Uterine smooth muscle cell (primary cell): ENCODE measurements around the gene F8. TPM values are rescaled to one million over a fixed set of nuclear protein-coding genes. Genes with fewer than 3 reads are reported as not detected.

ENCODE experiments used
- total RNA-seq: library from RNA; depleted of rRNA; stranded (reverse); fragments of >200 nt; gene quantifications from 2 replicates; pipeline ENCODE4 v1.2.3, GENCODE V29; 2014

Gene F8
- 2.1 TPM in 2 replicates for total RNA-seq

GRCh38 chrX:155022585-155022984, at the start of gene F8:
Gene F8 (minus strand): TSS chrX:155022723. CDS start chrX:155022552, 171 bp downstream.

GRCh38 chrX:155070975-155071693, 48.6 kb upstream of the F8 start, which contains the start of the genes BRCC3, CMC4 and MTCP1:
Gene BRCC3 (plus strand): TSS chrX:155071508. CDS start chrX:155071528, 20 bp downstream.
Gene CMC4 (minus strand): TSS chrX:155071136. CDS start chrX:155064023, 7,113 bp downstream.
Gene MTCP1 (minus strand): TSS chrX:155071136. CDS start chrX:155066010, 5,126 bp downstream.

GRCh38 chrX:155026727-155027508, 4.4 kb upstream of the F8 start, which contains the start of gene FUNDC2:
Gene FUNDC2 (plus strand): TSS chrX:155026844. CDS start chrX:155026939, 95 bp downstream.

GRCh38 chrX:154886069-154886788, 136.3 kb downstream of the F8 start, which contains the start of gene F8A1:
Gene F8A1 (plus strand): TSS chrX:154886355. CDS start chrX:154886375, 20 bp downstream.

GRCh38 chrX:154834562-154834961, 188.0 kb downstream of the F8 start, which contains the start of gene SMIM9:
Gene SMIM9 (minus strand): TSS chrX:154834662. CDS start chrX:154830856, 3,806 bp downstream.

GRCh38 chrX:154804957-154805695, 217.4 kb downstream of the F8 start, which contains the start of gene MPP1:
Gene MPP1 (minus strand): TSS chrX:154805485. CDS start chrX:154805373, 112 bp downstream.

Other genes starting within 250 kb of the F8 start
- 15.2 and 18.8 TPM in 2 replicates for gene MPP1, start 217.2 kb downstream of the F8 start, total RNA-seq
- not detected in 2 replicates for gene SMIM9, start 188.1 kb downstream of the F8 start, total RNA-seq
- 2.0 and 3.6 TPM in 2 replicates for gene F8A1, start 136.4 kb downstream of the F8 start, total RNA-seq
- gene FUNDC2, start 4.1 kb upstream of the F8 start, total RNA-seq, result 28.5 and 35.3 TPM in 2 replicates
- 8.3 and 10.5 TPM in 2 replicates for gene CMC4, start 48.4 kb upstream of the F8 start, total RNA-seq
- gene MTCP1, start 48.4 kb upstream of the F8 start, total RNA-seq, result 1.3 and 4.0 TPM in 2 replicates
- gene BRCC3, start 48.8 kb upstream of the F8 start, total RNA-seq, result 14.4 and 19.6 TPM in 2 replicates
- 70.5 and 111 TPM in 2 replicates for gene VBP1, start 193.7 kb upstream of the F8 start, total RNA-seq
- 2.4 and 5.7 TPM in 2 replicates for gene RAB39B, start 241.8 kb upstream of the F8 start, total RNA-seq